Smooth muscle cell (in vitro differentiated cells): Measurements from ENCODE around the gene RASSF10. TPM values are rescaled to one million over a fixed set of nuclear protein-coding genes. Genes with fewer than 3 reads are reported as not detected.
"Not testable (repeated sequence)": the region's sequence is repeated elsewhere in the genome, so short reads cannot be mapped to it uniquely, and the experiment has no call there.

Experiments
- DNase-seq: peaks from one replicate; lab custom pipeline; 2025; ENCODE audit not compliant: unreplicated experiment; lab: John Stamatoyannopoulos, UW
- H2AFZ ChIP-seq: fragments of 200-600 bp; sonication (generic); 2 replicates; pipeline ENCODE4 v1.6.0; 2016; ENCODE audit warnings: antibody characterized with exemption, low read depth, mild to moderate bottlenecking
- H3F3A ChIP-seq: fragments of 200-600 bp; sonication (generic); 2 replicates; pipeline ENCODE4 v1.6.0; 2017; ENCODE audit warnings: antibody characterized with exemption, low read depth
- H3K27ac ChIP-seq: fragments of 200-600 bp; sonication (generic); 2 replicates; pipeline ENCODE4 v1.5.1; 2016; ENCODE audit warnings: low read depth, mild to moderate bottlenecking
- H3K27me3 ChIP-seq: fragments of 200-600 bp; sonication (generic); 2 replicates; pipeline ENCODE4 v1.6.1; 2016; ENCODE audit warnings: low read depth, mild to moderate bottlenecking
- H3K36me3 ChIP-seq: fragments of 200-600 bp; sonication (generic); 2 replicates; pipeline ENCODE4 v1.5.1; 2016; ENCODE audit warnings: low read depth
- H3K4me1 ChIP-seq: fragments of 200-600 bp; sonication (generic); 2 replicates; pipeline ENCODE4 v1.5.1; 2016; ENCODE audit warnings: low read depth
- H3K4me2 ChIP-seq: fragments of 200-600 bp; sonication (generic); 2 replicates; pipeline ENCODE4 v1.6.0; 2016; ENCODE audit warnings: mild to moderate bottlenecking
- H3K4me3 ChIP-seq: fragments of 200-600 bp; sonication (generic); 2 replicates; pipeline ENCODE4 v1.5.1; 2016; ENCODE audit warnings: mild to moderate bottlenecking
- H3K79me2 ChIP-seq: fragments of 200-600 bp; sonication (generic); 2 replicates; pipeline ENCODE4 v1.6.0; 2016; ENCODE audit warnings: low read depth, mild to moderate bottlenecking
- H3K9ac ChIP-seq: fragments of 200-600 bp; sonication (generic); 2 replicates; pipeline ENCODE4 v1.6.0; 2016; ENCODE audit warnings: low read depth
- H3K9me3 ChIP-seq: fragments of 200-600 bp; sonication (generic); replicated peaks from 2 replicates; pipeline ENCODE4 v1.5.1; 2016; ENCODE audit warnings: low read depth
- H4K20me1 ChIP-seq: fragments of 200-600 bp; sonication (generic); 2 replicates; pipeline ENCODE4 v1.6.0; 2016; ENCODE audit warnings: low read depth
- CTCF ChIP-seq: fragments of 200-600 bp; sonication (generic); IDR thresholded peaks from 2 replicates; pipeline ENCODE4 v1.5.1; 2017; ENCODE audit warnings: borderline replicate concordance, mild to moderate bottlenecking, antibody characterized with exemption; ENCODE audit not compliant: insufficient read depth, poor library complexity, severe bottlenecking
- WGBS: methylation state at CpG from one replicate; pipeline ENCODE4 v1.1.7; 2016; ENCODE audit warnings: low lambda C conversion rate; 5-methylcytosine and 5-hydroxymethylcytosine counted together
- polyA plus RNA-seq: library from polyadenylated mRNA; unstranded; fragments of >200 nt; fragmentation: Nextera tagmentation; extraction: Ambion mirVana; gene quantifications from 2 replicates; pipeline ENCODE4 v1.2.1, GENCODE V29; 2016
- total RNA-seq: library from RNA; depleted of rRNA; stranded (reverse); fragments of >200 nt; gene quantifications from 2 replicates; pipeline ENCODE4 v1.2.3, GENCODE V29; 2014

The RASSF10 gene
- total and polyA plus RNA-seq, 2 experiments from 2014 or later = 2.2 TPM; not detected in 1

DNA sequence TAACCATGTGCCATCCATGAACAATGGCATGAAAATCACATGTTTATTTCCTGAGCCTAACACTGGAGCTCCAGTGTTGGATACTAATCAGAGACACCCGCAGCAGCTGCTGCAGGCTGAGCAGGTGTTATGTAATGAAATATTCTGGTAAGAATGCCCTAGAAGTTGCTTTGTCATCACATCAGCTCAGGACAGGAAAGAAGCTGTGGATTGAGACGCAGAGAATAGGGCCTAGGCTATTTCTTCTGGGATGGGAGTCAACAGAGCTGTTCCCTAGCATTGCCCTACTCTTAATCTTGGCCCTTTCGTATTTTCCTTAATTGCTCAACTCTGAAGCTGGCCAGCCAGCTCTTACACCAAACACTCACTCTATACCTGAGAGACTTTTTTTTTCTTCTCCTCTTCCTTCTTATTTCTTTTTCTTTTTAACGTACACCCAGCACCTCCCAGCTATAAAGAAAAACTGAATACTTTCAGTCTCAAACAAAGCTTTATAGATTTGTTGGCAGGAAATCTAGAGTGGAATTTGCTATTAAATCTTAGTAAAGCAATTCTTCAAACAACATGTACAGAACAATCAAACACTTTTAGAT, 31.9 kb downstream of the RASSF10 start:
- Histone ChIP-seq H3K9ac (no peak overlapping the region), H3K9me3 (no peaks in the 10 kb centered on the region), H3K36me3 (no peaks in the 10 kb centered on the region), H3K4me2 (no peak overlapping the region), H3K79me2 (no peaks in the 10 kb centered on the region), H4K20me1 (no peaks in the 10 kb centered on the region), H2AFZ (no peak overlapping the region), H3K27me3 (peaks cover 14% of the 10 kb centered on the region), H3K4me3 (no peak overlapping the region), H3K27ac (no peak overlapping the region), H3K4me1 (no peaks in the 10 kb centered on the region), H3F3A (no peaks in the 10 kb centered on the region)
- WGBS = 88% methylated on average over 4 of the region's 4 CpGs
- no peak for TF ChIP-seq CTCF
- DNase-seq = no peak

GRCh38 chr11:13042873-13043342, 33.8 kb downstream of the RASSF10 start:
- Histone ChIP-seq H3K79me2 (no peaks in the 10 kb centered on the region), H3K27me3 (peaks cover 10% of the 10 kb centered on the region), H3F3A (no peaks in the 10 kb centered on the region), H3K4me3 (no peak overlapping the region), H3K4me1 (no peaks in the 10 kb centered on the region), H3K27ac (no peak overlapping the region), H3K36me3 (no peaks in the 10 kb centered on the region), H2AFZ (no peak overlapping the region), H4K20me1 (no peaks in the 10 kb centered on the region), H3K9me3 (no peaks in the 10 kb centered on the region), H3K4me2 (no peak overlapping the region), H3K9ac (no peak overlapping the region)
- WGBS = 86% methylated on average over 5 of the region's 5 CpGs
- no peak for DNase-seq
- no peak for TF ChIP-seq CTCF

- H3K27ac ChIP-seq = no peak overlapping the region
- H3K4me2 ChIP-seq = no peak overlapping the region
- no peak overlapping the region for H2AFZ ChIP-seq
- no peaks in the 10 kb centered on the region for H3K9me3 ChIP-seq
- H3F3A ChIP-seq = no peaks in the 10 kb centered on the region
- H3K36me3 ChIP-seq = no peaks in the 10 kb centered on the region
- DNase-seq = no peak
- no peak overlapping the region for H3K9ac ChIP-seq
- WGBS = 91% methylated on average over 4 of the region's 4 CpGs
- no peaks in the 10 kb centered on the region for H3K4me1 ChIP-seq
- no peaks in the 10 kb centered on the region for H4K20me1 ChIP-seq
- H3K4me3 ChIP-seq = no peak overlapping the region
- H3K79me2 ChIP-seq = no peaks in the 10 kb centered on the region
- no peak for TF ChIP-seq CTCF
- H3K27me3 ChIP-seq = peaks cover 7% of the 10 kb centered on the region
Measured at GRCh38 chr11:13043912-13044628, 35.0 kb downstream of the RASSF10 start.

GRCh38 chr11:13045089-13045488, 36.0 kb downstream of the RASSF10 start:
- H3K9ac ChIP-seq, H4K20me1 ChIP-seq, DNase-seq, H3F3A ChIP-seq, H3K27ac ChIP-seq, H3K27me3 ChIP-seq, H3K79me2 ChIP-seq, H3K4me1 ChIP-seq, H2AFZ ChIP-seq, H3K4me2 ChIP-seq, H3K9me3 ChIP-seq, H3K4me3 ChIP-seq, H3K36me3 ChIP-seq: not testable (repeated sequence)
- WGBS = 90% methylated on average over 8 of the region's 8 CpGs
